ENCODE measurements around the gene MYH11.
"Not testable (repeated sequence)": the region's sequence is repeated elsewhere in the genome, so short reads cannot be mapped to it uniquely, and the experiment has no call there.

MYH11 gene

GRCh38 chr16:15676506-15676905 lies 180.3 kb downstream of the MYH11 start:
- H3K36me3 Mint-ChIP-seq (ENCODE audit: low read depth): peaks cover 44% of the 10 kb centered on the region
- peak overlapping the region; percentile 93 for H3K27ac Mint-ChIP-seq
- H3K9me3 Mint-ChIP-seq: no peaks in the 10 kb centered on the region
- no peak overlapping the region for H3K4me3 Mint-ChIP-seq
- peak; percentile 17 for DNase-seq
- H3K27me3 Mint-ChIP-seq (ENCODE audit: low read depth, poor library complexity): no peaks in the 10 kb centered on the region
- H3K4me1 Mint-ChIP-seq: peaks cover 40% of the 10 kb centered on the region
- no peak for TF ChIP-seq CTCF (IDR thresholded peaks at IDR 0.05)

GRCh38 chr16:15674571-15674970 lies 182.3 kb downstream of the MYH11 start:
- no peak overlapping the region for H3K4me3 Mint-ChIP-seq
- DNase-seq: no peak
- peaks cover 34% of the 10 kb centered on the region for H3K4me1 Mint-ChIP-seq
- peaks cover 39% of the 10 kb centered on the region for H3K36me3 Mint-ChIP-seq (ENCODE audit: low read depth)
- TF ChIP-seq CTCF (IDR thresholded peaks at IDR 0.05): no peak
- no peaks in the 10 kb centered on the region for H3K9me3 Mint-ChIP-seq
- no peak overlapping the region for H3K27ac Mint-ChIP-seq
- no peaks in the 10 kb centered on the region for H3K27me3 Mint-ChIP-seq (ENCODE audit: low read depth, poor library complexity)

GRCh38 chr16:15672514-15673167 lies 184.2 kb downstream of the MYH11 start:
- Mint-ChIP-seq H3K4me3 (no peak overlapping the region), H3K27me3 (ENCODE audit: low read depth, poor library complexity) (no peaks in the 10 kb centered on the region), H3K4me1 (peaks cover 34% of the 10 kb centered on the region), H3K36me3 (ENCODE audit: low read depth) (peaks cover 31% of the 10 kb centered on the region), H3K27ac (peak overlapping the region; percentile 91), H3K9me3 (no peaks in the 10 kb centered on the region)
- no peak for TF ChIP-seq CTCF (IDR thresholded peaks at IDR 0.05)
- no peak for DNase-seq

GRCh38 chr16:15672127-15672513 lies 184.7 kb downstream of the MYH11 start:
- not testable (repeated sequence) for H3K27me3 Mint-ChIP-seq (ENCODE audit: low read depth, poor library complexity); H3K4me3 Mint-ChIP-seq; H3K9me3 Mint-ChIP-seq; DNase-seq
- peaks cover 34% of the 10 kb centered on the region for H3K36me3 Mint-ChIP-seq (ENCODE audit: low read depth)
- H3K27ac Mint-ChIP-seq: peak overlapping the region; percentile 85
- peaks cover 34% of the 10 kb centered on the region for H3K4me1 Mint-ChIP-seq

GRCh38 chr16:15671530-15672117 lies 185.2 kb downstream of the MYH11 start:
- peak overlapping the region; percentile 85 for H3K27ac Mint-ChIP-seq

More at GRCh38 chr16:15671530-15672117, 185.2 kb downstream of the MYH11 start:
- DNase-seq: no peak
- peaks cover 34% of the 10 kb centered on the region for H3K36me3 Mint-ChIP-seq (ENCODE audit: low read depth)
- H3K27me3 Mint-ChIP-seq (ENCODE audit: low read depth, poor library complexity): no peaks in the 10 kb centered on the region
- no peak for TF ChIP-seq CTCF (IDR thresholded peaks at IDR 0.05)
- peaks cover 30% of the 10 kb centered on the region for H3K4me1 Mint-ChIP-seq
- H3K4me3 Mint-ChIP-seq: no peak overlapping the region
- no peaks in the 10 kb centered on the region for H3K9me3 Mint-ChIP-seq

Measured in nephron progenitor cell (in vitro differentiated cells).